GM10847 (cell line): ENCODE results near the gene CFAP45.

Source experiments
- POLR2A ChIP-seq: IDR thresholded peaks from 2 replicates; pipeline ENCODE4 v1.6.1; 2011; ENCODE audit not compliant: insufficient read length; ENCODE audit errors: extremely low read depth

Gene CFAP45

GRCh38 chr1:159825564-159825963 lies 74.4 kb downstream of the CFAP45 start:
- TF ChIP-seq POLR2A: no peak

GRCh38 chr1:159823406-159823805 lies 76.6 kb downstream of the CFAP45 start:
- no peak for TF ChIP-seq POLR2A
